HL-60 (cell line): ENCODE results near the gene SLC39A9.
"Not testable (repeated sequence)": the region's sequence is repeated elsewhere in the genome, so short reads cannot be mapped to it uniquely, and the experiment has no call there.

ENCODE experiments used
- DNase-seq, 2 experiments: peaks; one replicate each; pipeline ENCODE4 v3.0.0-alpha.2; 2010 to 2020; ENCODE audit warnings: low read depth in 1 of 2, low spot score in 1 of 2
- H3K27ac ChIP-seq: fragments of 250-450 bp; sonication (Bioruptor Pico); replicated peaks from 2 replicates; pipeline ENCODE4 v1.5.1; 2020; ENCODE audit warnings: mild to moderate bottlenecking, moderate library complexity
- H3K27me3 ChIP-seq: fragments of 250-450 bp; sonication (Bioruptor Pico); 2 replicates; pipeline ENCODE4 v1.5.1; 2021; ENCODE audit warnings: mild to moderate bottlenecking, moderate library complexity; ENCODE audit not compliant: insufficient read depth, poor library complexity, severe bottlenecking
- H3K4me3 ChIP-seq: replicated peaks from 2 replicates; pipeline ENCODE4 v1.5.1; 2011; ENCODE audit warnings: mild to moderate bottlenecking, control low read depth, low read length; ENCODE audit not compliant: insufficient read depth
- GABPA ChIP-seq: IDR thresholded peaks from 2 replicates; pipeline ENCODE4 v1.6.1; 2012; ENCODE audit warnings: low read depth
- POLR2AphosphoS5 ChIP-seq: IDR thresholded peaks from 2 replicates; pipeline ENCODE4 v1.6.1; 2012; ENCODE audit warnings: low read depth
- SPI1 ChIP-seq: IDR thresholded peaks from 2 replicates; pipeline ENCODE4 v1.6.1; 2012; ENCODE audit warnings: low read depth, mild to moderate bottlenecking, borderline replicate concordance
- TF ChIP-seq, protein P1 (sequence below): IDR thresholded peaks from 2 replicates; pipeline ENCODE4 v1.6.1; 2012; ENCODE audit warnings: low read depth; ENCODE audit not compliant: insufficient replicate concordance
- TF ChIP-seq, protein P2 (sequence below): IDR thresholded peaks from one replicate; pipeline ENCODE4 v1.5.1; 2011; ENCODE audit warnings: low read length, control low read depth, inconsistent platforms; ENCODE audit not compliant: insufficient read depth

The SLC39A9 gene

DNA sequence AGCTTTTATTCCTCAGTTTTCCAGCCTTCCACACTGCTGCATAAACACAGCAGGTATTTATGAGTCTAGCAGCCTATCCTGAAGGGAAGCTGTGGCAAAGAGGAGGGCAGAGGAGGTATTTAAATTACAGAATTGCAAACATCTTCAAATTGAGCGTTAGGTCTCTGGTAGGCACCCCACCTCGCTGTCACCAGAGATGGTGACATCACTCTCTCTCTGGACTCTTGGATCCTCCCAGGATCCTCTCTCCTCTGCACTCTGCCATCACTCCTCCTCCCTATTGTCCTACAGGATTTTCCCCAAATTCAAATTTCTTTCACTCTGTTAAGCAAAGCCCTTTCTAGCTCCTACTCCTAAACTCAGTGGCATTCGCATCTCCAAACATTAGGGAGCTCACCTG is 92.7 kb downstream of the SLC39A9 start:
- H3K27me3 ChIP-seq: no peaks in the 10 kb centered on the region
- no peak for DNase-seq
- H3K27ac ChIP-seq: no peak overlapping the region
- H3K4me3 ChIP-seq: no peak overlapping the region
- TF ChIP-seq, protein P1, sequence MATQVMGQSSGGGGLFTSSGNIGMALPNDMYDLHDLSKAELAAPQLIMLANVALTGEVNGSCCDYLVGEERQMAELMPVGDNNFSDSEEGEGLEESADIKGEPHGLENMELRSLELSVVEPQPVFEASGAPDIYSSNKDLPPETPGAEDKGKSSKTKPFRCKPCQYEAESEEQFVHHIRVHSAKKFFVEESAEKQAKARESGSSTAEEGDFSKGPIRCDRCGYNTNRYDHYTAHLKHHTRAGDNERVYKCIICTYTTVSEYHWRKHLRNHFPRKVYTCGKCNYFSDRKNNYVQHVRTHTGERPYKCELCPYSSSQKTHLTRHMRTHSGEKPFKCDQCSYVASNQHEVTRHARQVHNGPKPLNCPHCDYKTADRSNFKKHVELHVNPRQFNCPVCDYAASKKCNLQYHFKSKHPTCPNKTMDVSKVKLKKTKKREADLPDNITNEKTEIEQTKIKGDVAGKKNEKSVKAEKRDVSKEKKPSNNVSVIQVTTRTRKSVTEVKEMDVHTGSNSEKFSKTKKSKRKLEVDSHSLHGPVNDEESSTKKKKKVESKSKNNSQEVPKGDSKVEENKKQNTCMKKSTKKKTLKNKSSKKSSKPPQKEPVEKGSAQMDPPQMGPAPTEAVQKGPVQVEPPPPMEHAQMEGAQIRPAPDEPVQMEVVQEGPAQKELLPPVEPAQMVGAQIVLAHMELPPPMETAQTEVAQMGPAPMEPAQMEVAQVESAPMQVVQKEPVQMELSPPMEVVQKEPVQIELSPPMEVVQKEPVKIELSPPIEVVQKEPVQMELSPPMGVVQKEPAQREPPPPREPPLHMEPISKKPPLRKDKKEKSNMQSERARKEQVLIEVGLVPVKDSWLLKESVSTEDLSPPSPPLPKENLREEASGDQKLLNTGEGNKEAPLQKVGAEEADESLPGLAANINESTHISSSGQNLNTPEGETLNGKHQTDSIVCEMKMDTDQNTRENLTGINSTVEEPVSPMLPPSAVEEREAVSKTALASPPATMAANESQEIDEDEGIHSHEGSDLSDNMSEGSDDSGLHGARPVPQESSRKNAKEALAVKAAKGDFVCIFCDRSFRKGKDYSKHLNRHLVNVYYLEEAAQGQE: no peak
- TF ChIP-seq, protein P2, sequence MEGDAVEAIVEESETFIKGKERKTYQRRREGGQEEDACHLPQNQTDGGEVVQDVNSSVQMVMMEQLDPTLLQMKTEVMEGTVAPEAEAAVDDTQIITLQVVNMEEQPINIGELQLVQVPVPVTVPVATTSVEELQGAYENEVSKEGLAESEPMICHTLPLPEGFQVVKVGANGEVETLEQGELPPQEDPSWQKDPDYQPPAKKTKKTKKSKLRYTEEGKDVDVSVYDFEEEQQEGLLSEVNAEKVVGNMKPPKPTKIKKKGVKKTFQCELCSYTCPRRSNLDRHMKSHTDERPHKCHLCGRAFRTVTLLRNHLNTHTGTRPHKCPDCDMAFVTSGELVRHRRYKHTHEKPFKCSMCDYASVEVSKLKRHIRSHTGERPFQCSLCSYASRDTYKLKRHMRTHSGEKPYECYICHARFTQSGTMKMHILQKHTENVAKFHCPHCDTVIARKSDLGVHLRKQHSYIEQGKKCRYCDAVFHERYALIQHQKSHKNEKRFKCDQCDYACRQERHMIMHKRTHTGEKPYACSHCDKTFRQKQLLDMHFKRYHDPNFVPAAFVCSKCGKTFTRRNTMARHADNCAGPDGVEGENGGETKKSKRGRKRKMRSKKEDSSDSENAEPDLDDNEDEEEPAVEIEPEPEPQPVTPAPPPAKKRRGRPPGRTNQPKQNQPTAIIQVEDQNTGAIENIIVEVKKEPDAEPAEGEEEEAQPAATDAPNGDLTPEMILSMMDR: no peak
- TF ChIP-seq GABPA (no peak), SPI1 (no peak), POLR2AphosphoS5 (no peak)

DNA sequence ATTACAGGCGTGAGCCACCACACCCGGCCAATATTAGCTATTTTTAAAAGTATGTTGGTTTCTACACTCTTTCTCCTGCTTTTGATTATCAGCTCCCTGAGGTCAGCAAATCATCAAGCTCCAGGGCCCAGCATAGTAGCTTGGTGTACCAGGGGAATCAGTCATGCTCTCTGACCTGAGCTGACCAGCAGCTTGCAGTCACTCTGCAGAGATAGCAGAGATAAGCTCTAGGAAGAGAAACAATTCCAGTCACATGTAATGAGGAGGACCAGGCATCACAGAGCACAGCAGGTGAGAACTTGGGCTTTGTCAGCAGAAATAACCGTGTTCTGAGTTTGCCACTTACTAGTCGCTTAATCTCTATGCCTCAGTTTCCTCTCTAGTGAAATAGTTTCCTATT is 94.5 kb downstream of the SLC39A9 start:
- no peak for DNase-seq
- no peaks in the 10 kb centered on the region for H3K27me3 ChIP-seq
- TF ChIP-seq, protein P2: no peak
- TF ChIP-seq POLR2AphosphoS5: no peak
- TF ChIP-seq SPI1: no peak
- H3K27ac ChIP-seq: no peak overlapping the region
- no peak overlapping the region for H3K4me3 ChIP-seq

DNA sequence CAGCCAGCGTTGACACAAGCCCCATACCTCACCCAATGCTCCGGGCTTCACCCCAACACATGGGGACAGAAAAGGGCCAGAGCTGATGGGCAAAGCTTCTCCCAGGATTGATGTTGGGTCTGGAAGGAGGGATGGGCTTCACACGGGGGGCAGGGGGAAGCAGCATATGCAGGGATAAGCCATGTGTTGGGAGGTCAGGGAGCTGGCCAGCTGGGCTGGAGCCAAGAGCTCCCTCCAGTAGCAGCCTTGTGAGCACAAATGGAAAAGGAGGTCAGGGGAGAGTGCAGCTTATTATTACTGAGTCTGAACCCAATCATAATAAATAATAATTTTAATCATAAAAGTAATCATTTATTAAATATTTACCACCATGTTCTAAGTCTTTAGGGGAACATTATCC is 95.3 kb downstream of the SLC39A9 start:
- TF ChIP-seq, protein P1: no peak
- TF ChIP-seq GABPA (no peak), SPI1 (no peak), POLR2AphosphoS5 (no peak)
- TF ChIP-seq, protein P2: no peak
- Histone ChIP-seq H3K4me3 (no peak overlapping the region), H3K27ac (no peak overlapping the region), H3K27me3 (no peaks in the 10 kb centered on the region)
- no peak for DNase-seq

DNA sequence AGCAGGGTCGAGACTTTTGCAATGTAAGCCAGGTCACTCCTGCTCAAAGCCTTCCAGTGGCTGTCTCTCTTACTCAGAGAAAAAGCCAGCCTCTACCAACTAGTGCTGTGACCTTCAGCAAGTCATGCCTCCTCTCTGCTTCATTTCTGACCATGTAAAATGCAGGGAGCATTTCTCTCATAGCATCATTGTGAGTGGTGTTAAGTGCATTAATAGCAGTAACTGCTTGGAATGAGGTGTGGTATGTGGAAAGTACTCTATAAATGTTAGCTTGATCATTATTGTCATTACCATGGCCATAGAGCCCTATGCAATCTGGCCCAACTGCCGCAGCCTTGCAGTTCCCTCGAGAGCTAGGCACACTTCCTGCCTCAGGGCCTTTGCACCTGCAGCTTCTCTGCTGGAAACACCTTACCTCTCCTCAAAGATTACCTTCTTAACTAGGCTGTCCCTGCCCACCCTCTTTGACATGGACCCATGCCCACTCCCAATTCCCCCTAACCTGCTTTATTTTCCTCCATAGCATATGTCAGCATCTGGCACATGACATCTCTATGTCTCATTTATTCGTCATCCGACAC is 96.9 kb downstream of the SLC39A9 start:
- Histone ChIP-seq H3K27me3 (no peaks in the 10 kb centered on the region), H3K4me3 (no peak overlapping the region), H3K27ac (no peak overlapping the region)
- DNase-seq: no peak
- TF ChIP-seq SPI1: no peak
- TF ChIP-seq, protein P1: no peak
- TF ChIP-seq, protein P2: no peak
- TF ChIP-seq POLR2AphosphoS5: no peak
- no peak for TF ChIP-seq GABPA

DNA sequence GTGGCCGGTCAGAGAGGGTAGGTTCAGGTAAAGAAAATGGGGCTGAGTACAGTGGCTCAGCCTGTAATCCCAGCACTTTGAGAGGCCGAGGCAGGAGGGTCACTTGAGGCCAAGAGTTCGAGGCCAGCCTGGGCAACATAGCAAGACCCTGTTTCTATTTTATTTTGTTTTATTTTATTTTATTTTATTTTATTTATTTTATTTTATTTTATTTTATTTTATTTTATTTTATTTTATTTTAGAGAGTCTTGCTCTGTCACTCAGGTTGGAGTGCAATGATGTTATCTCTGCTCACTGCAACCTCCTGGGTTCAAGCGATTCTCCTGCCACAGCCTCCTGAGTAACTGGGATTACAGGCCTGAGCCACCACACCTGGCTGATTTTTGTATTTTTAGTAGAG is 99.4 kb downstream of the SLC39A9 start:
- H3K27ac ChIP-seq, DNase-seq, H3K27me3 ChIP-seq, H3K4me3 ChIP-seq: not testable (repeated sequence)
